ENCODE data around the gene RNF5. TPM values are rescaled to one million over a fixed set of nuclear protein-coding genes. Genes with fewer than 3 reads are reported as not detected.

RNF5 gene
- total and polyA plus RNA-seq, 9 of the 15 experiments (the other 6 are each of a cell fraction or from before 2014, with no cell fraction given) = 62.2 to 245 (median 129) TPM

GRCh38 chr6:32224696-32225095, 46.5 kb downstream of the RNF5 start (continued):
- TF ChIP-seq DEAF1 (CRISPR knock-in tag; IDR thresholded peaks at IDR 0.05) (no peak), HMBOX1 (IDR thresholded peaks at IDR 0.05) (no peak), ZBTB43 (CRISPR knock-in tag; IDR thresholded peaks at IDR 0.05) (no peak), SMAD4 (CRISPR knock-in tag; conservative IDR thresholded peaks at IDR 0.05) (no peak), ZNF609 (CRISPR knock-in tag; IDR thresholded peaks at IDR 0.05; ENCODE audit: borderline replicate concordance) (no peak)

Measured in K562 (cell line).